B cell (primary cell): ENCODE measurements around the gene SDK1.

Source experiments
- CTCF ChIP-seq: fragments of 200-600 bp; IDR thresholded peaks from one replicate; pipeline ENCODE4 v1.8.0; 2022; ENCODE audit warnings: antibody characterized with exemption, mild to moderate bottlenecking
- EZH2 ChIP-seq: IDR thresholded peaks from 2 replicates; pipeline ENCODE4 v1.6.1; 2012; ENCODE audit warnings: borderline replicate concordance, low read depth, mild to moderate bottlenecking, moderate library complexity, low read length; ENCODE audit not compliant: insufficient read depth, poor library complexity, severe bottlenecking

- TF ChIP-seq CTCF (no peak), EZH2 (no peak)
Measured at GRCh38 chr7:3254718-3255117, 46.3 kb upstream of the SDK1 start.
